ENCODE results near the gene CELSR2. TPM values are rescaled to one million over a fixed set of nuclear protein-coding genes. Genes with fewer than 3 reads are reported as not detected.

The CELSR2 gene
- polyA plus RNA-seq, 4 donors: 5.8 to 39.7 (median 30.7) TPM

DNA sequence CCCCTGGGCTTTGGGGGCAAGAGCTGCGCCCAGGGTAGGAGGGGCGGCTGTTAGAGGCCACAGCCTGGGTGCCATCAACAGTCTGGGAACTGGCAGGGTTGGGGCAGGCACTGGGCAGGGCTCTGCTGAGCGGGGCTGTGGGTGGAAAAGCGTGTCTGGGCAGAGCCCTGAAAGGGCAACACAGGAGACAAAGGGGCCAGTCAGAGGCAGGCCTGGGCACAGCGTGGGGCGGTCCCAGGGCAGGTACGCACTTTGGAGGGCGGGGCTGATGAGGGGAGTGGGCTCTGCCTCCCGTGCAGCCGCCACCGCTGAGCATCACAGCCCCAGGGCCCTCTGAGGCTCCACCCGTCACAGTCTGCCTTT lies 13.9 kb downstream of the CELSR2 start:
- no peak for DNase-seq (ENCODE audit: low read depth in 4 of 4, low spot score in 3 of 4)

DNA sequence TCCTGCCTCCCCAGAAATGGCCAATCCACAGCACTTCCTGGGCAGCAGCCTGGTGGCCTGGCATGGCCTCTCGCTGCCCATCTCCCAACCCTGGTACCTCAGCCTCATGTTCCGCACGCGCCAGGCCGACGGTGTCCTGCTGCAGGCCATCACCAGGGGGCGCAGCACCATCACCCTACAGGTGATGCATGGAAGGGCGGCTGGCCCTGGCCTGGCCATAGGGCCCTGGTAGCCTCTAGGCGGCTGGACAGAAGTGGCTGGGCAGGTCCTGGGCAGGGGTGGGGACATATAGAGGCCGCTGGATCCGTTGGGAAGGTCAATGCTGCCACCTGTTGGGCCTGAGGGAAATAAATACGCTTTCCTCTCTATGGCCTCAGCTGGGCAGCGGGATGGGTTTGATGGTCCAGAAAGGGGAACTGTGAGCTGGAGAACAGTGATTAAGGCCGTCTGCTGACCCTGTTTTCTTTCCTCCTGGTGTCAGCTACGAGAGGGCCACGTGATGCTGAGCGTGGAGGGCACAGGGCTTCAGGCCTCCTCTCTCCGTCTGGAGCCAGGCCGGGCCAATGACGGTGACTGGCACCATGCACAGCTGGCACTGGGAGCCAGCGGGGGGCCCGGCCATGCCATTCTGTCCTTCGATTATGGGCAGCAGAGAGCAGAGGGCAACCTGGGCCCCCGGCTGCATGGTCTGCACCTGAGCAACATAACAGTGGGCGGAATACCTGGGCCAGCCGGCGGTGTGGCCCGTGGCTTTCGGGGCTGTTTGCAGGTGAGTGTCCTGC lies 14.4 kb downstream of the CELSR2 start:
- no peak for DNase-seq (ENCODE audit: low read depth in 4 of 4, low spot score in 3 of 4)

DNA sequence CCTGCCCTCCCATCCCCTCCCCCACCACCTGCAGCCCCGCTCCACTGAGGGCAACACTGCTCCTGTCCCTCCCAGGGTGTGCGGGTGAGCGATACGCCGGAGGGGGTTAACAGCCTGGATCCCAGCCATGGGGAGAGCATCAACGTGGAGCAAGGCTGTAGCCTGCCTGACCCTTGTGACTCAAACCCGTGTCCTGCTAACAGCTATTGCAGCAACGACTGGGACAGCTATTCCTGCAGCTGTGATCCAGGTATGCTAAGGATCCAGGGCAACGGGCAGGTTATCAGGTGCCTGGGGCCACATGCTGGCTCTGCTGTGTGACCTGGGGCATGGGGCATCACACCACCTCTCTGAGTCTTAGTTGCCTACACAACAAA lies 15.0 kb downstream of the CELSR2 start:
- no peak for DNase-seq (ENCODE audit: low read depth in 4 of 4, low spot score in 3 of 4)

DNA sequence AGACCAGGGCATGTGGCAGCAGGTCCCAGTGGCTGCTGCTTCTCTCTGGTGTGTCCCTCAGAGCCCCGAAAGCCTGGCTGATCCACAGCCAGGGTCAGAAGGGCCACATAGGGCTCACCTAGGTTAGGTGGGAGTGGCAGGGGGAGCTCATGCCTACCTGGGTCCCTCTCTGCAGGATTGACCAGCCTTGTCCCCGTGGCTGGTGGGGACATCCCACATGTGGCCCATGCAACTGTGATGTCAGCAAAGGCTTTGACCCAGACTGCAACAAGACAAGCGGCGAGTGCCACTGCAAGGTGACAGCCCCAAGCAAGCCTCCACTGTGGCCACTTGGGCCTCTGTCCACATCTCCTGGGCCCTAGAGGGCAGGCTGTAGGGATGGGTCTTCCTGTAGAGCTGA lies 15.7 kb downstream of the CELSR2 start:
- DNase-seq (ENCODE audit: low read depth in 4 of 4, low spot score in 3 of 4): no peak

DNA sequence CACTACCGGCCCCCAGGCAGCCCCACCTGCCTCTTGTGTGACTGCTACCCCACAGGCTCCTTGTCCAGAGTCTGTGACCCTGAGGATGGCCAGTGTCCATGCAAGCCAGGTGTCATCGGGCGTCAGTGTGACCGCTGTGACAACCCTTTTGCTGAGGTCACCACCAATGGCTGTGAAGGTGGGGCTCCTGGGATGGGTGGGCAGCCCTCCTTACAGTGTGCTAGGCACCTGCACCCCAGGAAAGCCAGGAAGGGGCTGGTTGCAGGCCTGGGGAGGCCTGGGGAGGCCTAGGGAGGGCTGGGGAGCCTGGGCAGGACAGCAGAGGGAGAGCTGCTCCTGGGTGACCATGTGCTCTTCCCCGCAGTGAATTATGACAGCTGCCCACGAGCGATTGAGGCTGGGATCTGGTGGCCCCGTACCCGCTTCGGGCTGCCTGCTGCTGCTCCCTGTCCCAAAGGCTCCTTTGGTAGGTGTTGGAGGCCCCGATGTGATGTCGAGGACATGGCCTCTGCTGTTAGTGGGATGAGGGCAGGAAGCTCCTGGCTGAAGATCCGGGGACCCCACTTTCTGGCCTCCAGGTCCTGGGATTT lies 16.5 kb downstream of the CELSR2 start:
- no peak for DNase-seq (ENCODE audit: low read depth in 4 of 4, low spot score in 3 of 4)

DNA sequence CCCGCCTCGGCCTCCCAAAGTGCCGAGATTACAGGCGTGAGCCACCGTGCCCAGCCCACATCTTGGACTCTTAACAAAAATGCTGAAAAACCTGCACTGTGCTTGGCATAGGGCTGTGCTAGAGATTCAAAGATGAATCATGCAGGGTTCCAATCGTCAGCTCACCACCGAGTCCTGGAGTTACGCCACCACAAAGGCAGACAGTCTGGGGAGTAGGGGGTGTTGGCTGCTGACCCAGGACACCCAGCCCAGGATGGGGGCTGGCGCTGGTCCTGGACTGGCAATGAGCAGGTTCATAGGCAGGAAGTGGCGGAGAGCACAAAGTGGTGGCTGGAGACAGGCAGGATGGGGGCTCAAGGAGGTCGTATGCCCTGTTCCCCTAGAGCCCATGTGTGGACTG lies 17.6 kb downstream of the CELSR2 start:
- no peak for DNase-seq (ENCODE audit: low read depth in 4 of 4, low spot score in 3 of 4)

DNA sequence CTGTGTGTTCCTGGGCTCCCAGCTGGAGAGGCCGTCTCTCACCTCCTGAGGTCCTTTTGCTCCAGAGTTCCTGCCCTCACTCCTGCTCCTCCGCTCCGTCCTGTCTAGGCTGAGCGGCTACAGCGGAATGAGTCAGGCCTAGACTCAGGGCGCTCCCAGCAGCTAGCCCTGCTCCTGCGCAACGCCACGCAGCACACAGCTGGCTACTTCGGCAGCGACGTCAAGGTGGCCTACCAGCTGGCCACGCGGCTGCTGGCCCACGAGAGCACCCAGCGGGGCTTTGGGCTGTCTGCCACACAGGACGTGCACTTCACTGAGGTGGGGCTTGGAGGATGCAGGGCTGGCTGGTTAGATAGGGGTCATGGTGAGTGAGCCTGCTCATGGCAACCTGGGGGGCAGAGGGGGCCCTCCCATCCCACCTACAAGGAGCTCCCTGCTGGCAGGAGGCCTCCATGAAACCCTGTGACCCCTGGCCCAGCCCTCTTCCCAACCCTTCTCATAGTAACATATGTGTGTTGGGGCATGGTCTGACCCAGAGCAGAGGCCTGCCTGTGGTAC lies 18.5 kb downstream of the CELSR2 start:
- DNase-seq (ENCODE audit: low read depth in 4 of 4, low spot score in 3 of 4): no peak

DNA sequence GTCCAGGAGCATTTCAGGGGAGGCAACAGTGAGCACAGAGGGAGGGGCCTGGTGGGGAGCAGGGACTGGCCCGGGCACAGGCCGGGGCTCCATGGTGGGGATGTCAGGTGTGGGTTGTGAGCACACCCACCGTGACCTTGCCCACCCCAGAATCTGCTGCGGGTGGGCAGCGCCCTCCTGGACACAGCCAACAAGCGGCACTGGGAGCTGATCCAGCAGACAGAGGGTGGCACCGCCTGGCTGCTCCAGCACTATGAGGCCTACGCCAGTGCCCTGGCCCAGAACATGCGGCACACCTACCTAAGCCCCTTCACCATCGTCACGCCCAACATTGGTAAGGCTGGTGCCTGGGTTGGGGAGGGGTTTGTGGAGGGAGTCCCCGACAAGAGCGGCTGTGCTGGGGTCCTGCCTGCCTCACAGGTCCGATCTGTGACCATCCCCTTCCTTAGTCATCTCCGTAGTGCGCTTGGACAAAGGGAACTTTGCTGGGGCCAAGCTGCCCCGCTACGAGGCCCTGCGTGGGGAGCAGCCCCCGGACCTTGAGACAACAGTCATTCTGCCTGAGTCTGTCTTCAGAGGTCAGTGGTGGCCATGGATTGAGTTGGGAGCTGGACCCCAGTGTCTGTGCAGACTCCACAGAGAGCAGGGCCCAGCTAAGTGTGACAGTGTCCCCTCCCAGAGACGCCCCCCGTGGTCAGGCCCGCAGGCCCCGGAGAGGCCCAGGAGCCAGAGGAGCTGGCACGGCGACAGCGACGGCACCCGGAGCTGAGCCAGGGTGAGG lies 19.3 kb downstream of the CELSR2 start:
- no peak for DNase-seq (ENCODE audit: low read depth in 4 of 4, low spot score in 3 of 4)

DNA sequence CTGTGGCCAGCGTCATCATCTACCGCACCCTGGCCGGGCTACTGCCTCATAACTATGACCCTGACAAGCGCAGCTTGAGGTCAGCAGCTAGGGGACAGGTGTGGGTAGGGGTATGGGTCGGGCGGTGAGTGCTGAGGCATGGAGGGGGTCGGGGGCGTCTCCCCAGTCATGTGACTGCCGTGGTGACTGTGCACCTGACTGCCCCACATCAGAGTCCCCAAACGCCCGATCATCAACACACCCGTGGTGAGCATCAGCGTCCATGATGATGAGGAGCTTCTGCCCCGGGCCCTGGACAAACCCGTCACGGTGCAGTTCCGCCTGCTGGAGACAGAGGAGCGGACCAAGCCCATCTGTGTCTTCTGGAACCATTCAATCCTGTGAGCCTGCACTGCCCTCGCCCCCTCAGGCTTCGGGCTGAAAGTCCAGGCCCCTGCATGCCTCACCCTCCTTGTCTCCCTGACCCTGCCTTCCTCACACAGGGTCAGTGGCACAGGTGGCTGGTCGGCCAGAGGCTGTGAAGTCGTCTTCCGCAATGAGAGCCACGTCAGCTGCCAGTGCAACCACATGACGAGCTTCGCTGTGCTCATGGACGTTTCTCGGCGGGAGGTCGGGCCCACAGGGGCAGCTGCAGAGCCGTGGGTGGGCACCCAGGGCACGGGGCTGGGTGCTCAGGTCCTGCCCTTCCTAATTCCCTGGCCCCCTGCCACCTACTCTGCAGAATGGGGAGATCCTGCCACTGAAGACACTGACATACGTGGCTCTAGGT lies 20.1 kb downstream of the CELSR2 start:
- no peak for DNase-seq (ENCODE audit: low read depth in 4 of 4, low spot score in 3 of 4)

DNA sequence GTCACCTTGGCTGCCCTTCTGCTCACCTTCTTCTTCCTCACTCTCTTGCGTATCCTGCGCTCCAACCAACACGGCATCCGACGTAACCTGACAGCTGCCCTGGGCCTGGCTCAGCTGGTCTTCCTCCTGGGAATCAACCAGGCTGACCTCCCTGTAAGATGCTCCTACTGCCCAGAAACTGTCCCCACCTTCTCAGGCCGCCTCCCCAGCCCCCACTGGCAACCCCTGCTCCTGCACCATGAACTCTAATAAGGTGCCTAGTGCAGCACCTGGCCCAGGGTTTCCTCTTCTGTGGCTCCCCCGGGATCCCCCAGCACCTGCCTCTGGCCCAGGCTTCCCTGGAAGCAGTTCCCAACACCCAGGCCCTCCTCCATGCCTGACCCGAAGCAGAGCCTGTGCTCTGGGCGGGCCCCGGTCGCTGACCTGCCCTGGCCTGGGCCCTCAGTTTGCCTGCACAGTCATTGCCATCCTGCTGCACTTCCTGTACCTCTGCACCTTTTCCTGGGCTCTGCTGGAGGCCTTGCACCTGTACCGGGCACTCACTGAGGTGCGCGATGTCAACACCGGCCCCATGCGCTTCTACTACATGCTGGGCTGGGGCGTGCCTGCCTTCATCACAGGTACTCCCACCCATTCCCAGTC lies 20.8 kb downstream of the CELSR2 start:
- DNase-seq (ENCODE audit: low read depth in 4 of 4, low spot score in 3 of 4): no peak

DNA sequence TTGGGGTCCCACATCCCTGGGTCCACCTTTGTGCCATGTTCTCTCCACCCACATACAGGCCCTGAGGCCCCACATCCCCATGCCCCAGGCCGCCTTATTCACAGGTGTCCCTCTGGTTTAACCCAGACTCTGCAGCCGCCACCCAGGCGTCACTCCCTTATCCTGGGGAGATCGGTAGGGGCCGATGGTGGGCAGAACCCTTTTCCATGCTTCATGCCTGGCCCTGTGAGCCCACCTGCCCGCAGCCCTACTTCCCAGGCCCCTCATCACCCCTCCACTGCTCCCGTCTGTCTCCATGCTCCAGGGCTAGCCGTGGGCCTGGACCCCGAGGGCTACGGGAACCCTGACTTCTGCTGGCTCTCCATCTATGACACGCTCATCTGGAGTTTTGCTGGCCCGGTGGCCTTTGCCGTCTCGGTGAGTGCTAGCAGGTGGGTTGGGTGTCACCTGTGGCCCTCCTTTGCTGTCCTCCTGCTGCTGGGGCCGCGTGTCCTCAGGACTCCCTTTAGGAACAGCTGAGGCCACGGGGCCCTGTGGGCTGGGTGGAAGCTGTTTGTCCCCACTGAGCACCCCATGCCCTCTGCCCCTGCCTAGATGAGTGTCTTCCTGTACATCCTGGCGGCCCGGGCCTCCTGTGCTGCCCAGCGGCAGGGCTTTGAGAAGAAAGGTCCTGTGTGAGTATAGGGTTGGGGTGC lies 21.4 kb downstream of the CELSR2 start:
- DNase-seq (ENCODE audit: low read depth in 4 of 4, low spot score in 3 of 4): no peak

DNA sequence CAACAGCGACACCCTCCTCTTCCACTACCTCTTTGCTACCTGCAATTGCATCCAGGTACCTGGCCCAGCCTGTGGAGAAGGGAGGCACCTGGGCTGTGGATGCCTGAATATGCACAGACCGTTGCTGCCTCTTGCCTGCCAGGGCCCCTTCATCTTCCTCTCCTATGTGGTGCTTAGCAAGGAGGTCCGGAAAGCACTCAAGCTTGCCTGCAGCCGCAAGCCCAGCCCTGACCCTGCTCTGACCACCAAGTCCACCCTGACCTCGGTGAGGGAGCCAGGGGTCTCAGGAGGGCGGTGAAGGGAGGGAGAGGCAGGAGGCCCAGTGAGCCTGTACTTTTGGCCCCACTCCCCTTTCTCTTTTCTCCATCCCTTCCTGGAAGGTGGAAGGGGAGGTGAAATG lies 22.1 kb downstream of the CELSR2 start:
- no peak for DNase-seq (ENCODE audit: low read depth in 4 of 4, low spot score in 3 of 4)

DNA sequence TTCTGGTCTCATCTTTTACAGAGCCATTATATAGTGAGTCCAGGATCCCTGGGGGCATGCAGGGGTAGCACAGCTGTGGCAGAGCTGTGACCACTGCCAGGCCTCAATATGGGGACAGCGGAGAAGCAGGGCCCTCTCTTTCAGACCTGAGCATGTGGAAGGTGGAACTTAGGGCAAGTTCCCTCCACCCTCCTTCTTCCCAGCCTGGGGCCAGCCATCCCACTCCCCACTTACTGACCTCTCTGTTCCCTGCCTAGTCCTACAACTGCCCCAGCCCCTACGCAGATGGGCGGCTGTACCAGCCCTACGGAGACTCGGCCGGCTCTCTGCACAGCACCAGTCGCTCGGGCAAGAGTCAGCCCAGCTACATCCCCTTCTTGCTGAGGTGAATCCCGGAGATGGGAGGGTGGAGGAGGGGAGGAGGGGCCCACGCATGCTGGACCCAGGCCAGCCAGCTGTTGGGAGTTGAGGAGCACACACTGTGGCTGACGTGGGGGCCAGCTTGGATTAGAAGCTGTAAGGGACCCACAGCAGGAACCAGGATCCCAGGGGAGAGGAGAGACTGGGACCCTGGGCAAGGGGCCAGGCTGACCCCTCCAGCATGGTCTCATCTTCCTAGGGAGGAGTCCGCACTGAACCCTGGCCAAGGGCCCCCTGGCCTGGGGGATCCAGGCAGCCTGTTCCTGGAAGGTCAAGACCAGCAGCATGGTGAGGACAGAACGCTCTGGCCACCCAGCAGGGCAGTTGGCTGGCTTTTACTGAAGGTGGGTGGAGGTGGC lies 22.9 kb downstream of the CELSR2 start:
- no peak for DNase-seq (ENCODE audit: low read depth in 4 of 4, low spot score in 3 of 4)

DNA sequence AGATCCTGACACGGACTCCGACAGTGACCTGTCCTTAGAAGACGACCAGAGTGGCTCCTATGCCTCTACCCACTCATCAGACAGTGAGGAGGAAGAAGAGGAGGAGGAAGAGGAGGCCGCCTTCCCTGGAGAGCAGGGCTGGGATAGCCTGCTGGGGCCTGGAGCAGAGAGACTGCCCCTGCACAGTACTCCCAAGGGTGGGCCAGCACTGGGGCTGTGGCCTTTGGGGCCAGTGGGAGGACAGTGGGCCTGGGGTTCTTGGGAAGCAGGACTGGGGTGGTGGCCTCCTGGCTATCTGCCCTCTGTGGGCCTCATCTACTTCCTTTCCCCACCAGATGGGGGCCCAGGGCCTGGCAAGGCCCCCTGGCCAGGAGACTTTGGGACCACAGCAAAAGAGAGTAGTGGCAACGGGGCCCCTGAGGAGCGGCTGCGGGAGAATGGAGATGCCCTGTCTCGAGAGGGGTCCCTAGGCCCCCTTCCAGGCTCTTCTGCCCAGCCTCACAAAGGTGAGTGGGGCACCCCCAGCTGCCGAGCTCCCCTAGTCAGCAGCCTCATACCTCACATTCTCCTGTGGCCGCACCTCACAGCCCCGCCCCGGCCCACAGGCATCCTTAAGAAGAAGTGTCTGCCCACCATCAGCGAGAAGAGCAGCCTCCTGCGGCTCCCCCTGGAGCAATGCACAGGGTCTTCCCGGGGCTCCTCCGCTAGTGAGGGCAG lies 23.6 kb downstream of the CELSR2 start:
- DNase-seq (ENCODE audit: low read depth in 4 of 4, low spot score in 3 of 4): no peak

DNA sequence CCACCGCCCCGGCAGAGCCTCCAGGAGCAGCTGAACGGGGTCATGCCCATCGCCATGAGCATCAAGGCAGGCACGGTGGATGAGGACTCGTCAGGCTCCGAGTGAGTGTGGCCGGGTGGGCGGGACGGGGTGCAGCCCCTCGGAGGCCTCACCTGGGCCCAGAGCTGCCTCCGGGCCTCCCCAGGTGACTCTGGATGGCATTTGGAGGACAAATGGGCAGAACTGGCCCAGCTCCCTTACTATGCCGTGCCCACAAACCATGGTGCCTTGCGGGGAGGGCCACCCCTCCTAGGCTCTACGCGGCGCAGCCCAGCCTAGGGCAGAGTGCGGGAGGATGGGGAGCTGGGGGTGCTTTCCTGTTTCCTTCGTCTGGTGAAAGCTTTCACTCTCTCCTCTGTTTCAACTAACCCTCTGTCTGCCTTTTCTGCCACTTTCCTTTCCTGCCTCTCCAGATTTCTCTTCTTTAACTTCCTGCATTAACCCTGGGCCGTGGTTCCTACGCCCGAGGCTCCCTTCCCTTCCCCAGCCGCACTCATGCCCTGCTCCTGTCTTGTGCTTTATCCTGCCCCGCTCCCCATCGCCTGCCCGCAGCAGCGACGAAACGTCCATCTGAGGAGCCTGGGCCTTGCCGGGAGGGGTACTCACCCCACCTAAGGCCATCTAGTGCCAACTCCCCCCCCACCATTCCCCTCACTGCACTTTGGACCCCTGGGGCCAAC lies 24.4 kb downstream of the CELSR2 start:
- DNase-seq (ENCODE audit: low read depth in 4 of 4, low spot score in 3 of 4): no peak

DNA sequence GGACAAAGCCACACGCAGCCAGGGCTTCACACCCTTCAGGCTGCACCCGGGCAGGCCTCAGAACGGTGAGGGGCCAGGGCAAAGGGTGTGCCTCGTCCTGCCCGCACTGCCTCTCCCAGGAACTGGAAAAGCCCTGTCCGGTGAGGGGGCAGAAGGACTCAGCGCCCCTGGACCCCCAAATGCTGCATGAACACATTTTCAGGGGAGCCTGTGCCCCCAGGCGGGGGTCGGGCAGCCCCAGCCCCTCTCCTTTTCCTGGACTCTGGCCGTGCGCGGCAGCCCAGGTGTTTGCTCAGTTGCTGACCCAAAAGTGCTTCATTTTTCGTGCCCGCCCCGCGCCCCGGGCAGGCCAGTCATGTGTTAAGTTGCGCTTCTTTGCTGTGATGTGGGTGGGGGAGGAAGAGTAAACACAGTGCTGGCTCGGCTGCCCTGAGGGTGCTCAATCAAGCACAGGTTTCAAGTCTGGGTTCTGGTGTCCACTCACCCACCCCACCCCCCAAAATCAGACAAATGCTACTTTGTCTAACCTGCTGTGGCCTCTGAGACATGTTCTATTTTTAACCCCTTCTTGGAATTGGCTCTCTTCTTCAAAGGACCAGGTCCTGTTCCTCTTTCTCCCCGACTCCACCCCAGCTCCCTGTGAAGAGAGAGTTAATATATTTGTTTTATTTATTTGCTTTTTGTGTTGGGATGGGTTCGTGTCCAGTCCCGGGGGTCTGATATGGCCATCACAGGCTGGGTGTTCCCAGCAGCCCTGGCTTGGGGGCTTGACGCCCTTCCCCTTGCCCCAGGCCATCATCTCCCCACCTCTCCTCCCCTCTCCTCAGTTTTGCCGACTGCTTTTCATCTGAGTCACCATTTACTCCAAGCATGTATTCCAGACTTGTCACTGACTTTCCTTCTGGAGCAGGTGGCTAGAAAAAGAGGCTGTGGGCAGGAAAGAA lies 25.5 kb downstream of the CELSR2 start:
- DNase-seq (ENCODE audit: low read depth in 4 of 4, low spot score in 3 of 4): no peak
